Body of pancreas (tissue), 4 donors: ENCODE data around the gene KCNG4.

Source experiments
- CTCF ChIP-seq, 7 experiments: fragments of 450-650 bp in 4 of 7; fragments of 200-600 bp in 3 of 7; sonication (generic) in 3 of 7; IDR thresholded peaks; one replicate each; pipeline ENCODE4 v1.5.1; 2016 to 2019; ENCODE audit warnings: antibody characterized with exemption in 7 of 7
- POLR2A ChIP-seq, 3 donors: fragments of 450-650 bp; IDR thresholded peaks; one replicate each; pipeline ENCODE4 v1.6.1; 2016; ENCODE audit warnings: antibody characterized with exemption in 3 of 3, mild to moderate bottlenecking in 2 of 3

DNA sequence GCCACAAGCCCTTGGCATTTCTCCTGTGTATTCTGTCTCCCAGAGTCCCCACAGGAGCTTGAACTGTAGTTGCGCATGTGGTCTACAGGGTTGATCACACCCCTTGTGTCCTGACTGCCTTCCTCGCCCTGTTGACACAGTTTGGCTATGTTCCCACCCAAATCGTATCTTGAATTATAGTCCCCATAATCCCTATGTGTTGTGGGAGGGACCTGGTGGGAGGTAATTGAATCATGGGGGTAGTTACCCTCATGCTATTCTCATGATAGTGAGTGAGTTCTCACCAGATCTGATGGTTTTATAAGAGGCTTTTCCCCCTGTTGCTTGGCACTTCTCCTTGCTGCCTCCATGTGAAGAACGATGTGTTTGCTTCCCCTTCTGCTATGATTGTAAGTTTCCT lies 27.7 kb downstream of the KCNG4 start:
- TF ChIP-seq POLR2A (IDR thresholded peaks at IDR 0.05) (no peak), CTCF (IDR thresholded peaks at IDR 0.05) (no peak)
